ENCODE measurements around the gene NDUFS1.

GRCh38 chr2:206163251-206163880, 4.1 kb upstream of the NDUFS1 start:
- TF ChIP-seq YY1 (IDR thresholded peaks at IDR 0.05; ENCODE audit: insufficient read depth, insufficient read length) (no peak), SUZ12 (IDR thresholded peaks at IDR 0.05; ENCODE audit: extremely low read depth, insufficient read depth, insufficient read length) (no peak)

Data from NT2/D1 (cell line).